ENCODE measurements around the gene PCDHA4.

Gene PCDHA4

GRCh38 chr5:140857987-140858240 is 51.0 kb downstream of the PCDHA4 start:
- Histone ChIP-seq H3K27me3 (ENCODE audit: control insufficient read depth in 1 of 2, insufficient read depth in 2 of 2, low read length in 2 of 2) (no peaks in the 10 kb centered on the region), H3K4me3 (ENCODE audit: low read depth in 1 of 2, low read length in 2 of 2) (no peak overlapping the region)

DNA sequence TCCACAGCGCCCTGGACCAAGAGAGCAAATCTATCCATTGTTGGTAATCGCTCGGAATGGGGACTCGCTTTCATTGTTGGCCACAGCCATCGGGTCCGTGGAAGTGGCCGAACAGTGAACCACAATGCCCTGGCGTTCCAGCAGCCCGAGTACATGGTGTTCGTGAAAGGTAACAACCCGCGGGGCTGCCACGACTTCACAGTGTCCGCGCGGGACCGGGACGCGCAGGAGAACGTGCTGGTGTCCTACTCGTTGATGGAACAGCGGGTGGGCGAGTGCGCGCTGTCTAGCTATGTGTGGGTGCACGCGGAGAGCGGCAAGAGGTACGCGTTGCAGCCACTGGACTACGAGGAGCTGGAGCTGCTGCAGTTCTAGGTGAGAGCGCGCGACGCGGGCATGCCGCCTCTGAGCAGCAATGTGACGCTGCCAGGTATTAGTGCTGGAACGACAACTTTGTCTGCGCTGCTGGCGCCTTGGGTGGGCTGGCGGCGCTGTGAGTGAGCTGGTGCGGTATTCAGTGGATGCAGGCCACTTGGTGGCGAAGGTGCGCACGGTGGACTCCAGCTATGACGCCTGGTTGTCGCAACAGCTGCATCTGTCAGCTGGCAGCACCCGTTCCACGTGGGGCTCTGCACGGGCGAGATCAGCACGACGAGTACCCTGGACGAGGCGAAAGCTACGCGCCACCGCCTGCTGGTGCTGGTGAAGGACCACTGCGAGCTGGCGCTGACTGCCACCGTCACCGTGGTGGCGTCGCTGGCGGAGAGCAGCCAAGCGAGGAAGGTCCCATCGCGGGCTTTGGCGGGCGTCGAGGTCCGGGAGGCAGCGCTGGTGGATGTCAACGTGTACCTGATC is 55.8 kb downstream of the PCDHA4 start:
- Histone ChIP-seq H3K4me3 (ENCODE audit: low read depth in 1 of 2, low read length in 2 of 2) (no peak overlapping the region), H3K9ac (ENCODE audit: low read depth in 1 of 2, low read length in 2 of 2) (no peak overlapping the region), H3K27me3 (ENCODE audit: control insufficient read depth in 1 of 2, insufficient read depth in 2 of 2, low read length in 2 of 2) (no peaks in the 10 kb centered on the region), H3K27ac (ENCODE audit: low read depth, low read length) (no peak overlapping the region), H3K9me3 (ENCODE audit: control insufficient read depth in 1 of 2, low read length in 2 of 2) (peaks cover 17 to 21% of the 10 kb centered on the region in 2 donors), H3K36me3 (ENCODE audit: control insufficient read depth in 1 of 2, insufficient read depth in 2 of 2, low read length in 2 of 2) (no peaks in the 10 kb centered on the region), H3K4me1 (ENCODE audit: control insufficient read depth in 1 of 2, insufficient read depth in 2 of 2, low read length in 2 of 2) (no peaks in the 10 kb centered on the region)

More at GRCh38 chr5:140857987-140858240, 51.0 kb downstream of the PCDHA4 start:
- H3K27ac ChIP-seq (ENCODE audit: low read depth, low read length) = no peak overlapping the region
- no peak overlapping the region for H3K9ac ChIP-seq (ENCODE audit: low read depth in 1 of 2, low read length in 2 of 2)
- no peaks in the 10 kb centered on the region for H3K36me3 ChIP-seq (ENCODE audit: control insufficient read depth in 1 of 2, insufficient read depth in 2 of 2, low read length in 2 of 2)
- peaks cover 30 to 37% of the 10 kb centered on the region in 2 donors for H3K9me3 ChIP-seq (ENCODE audit: control insufficient read depth in 1 of 2, low read length in 2 of 2)
- no peaks in the 10 kb centered on the region for H3K4me1 ChIP-seq (ENCODE audit: control insufficient read depth in 1 of 2, insufficient read depth in 2 of 2, low read length in 2 of 2)
